HEK293 (cell line): ENCODE measurements around the gene SPOCK1.

Source experiments
- CTCF ChIA-PET: fragments of 350-600 bp; formaldehyde crosslinking; extraction: SDS; loops from one replicate; lab custom pipeline; 2021; ENCODE audit warnings: antibody characterized with exemption; lab: Yijun Ruan, JAX
- POLR2A ChIA-PET: fragments of 300-600 bp; formaldehyde crosslinking; extraction: SDS; loops from one replicate; lab custom pipeline; 2020; ENCODE audit warnings: antibody characterized with exemption, inconsistent platforms; lab: Yijun Ruan, JAX
- H3K27ac ChIP-seq: fragments of 200-500 bp; sonication (Bioruptor generic); 2 replicates; pipeline ENCODE4 v1.5.1; 2014; ENCODE audit warnings: low read depth, low read length, control low read depth, inconsistent platforms; ENCODE audit errors: extremely low read depth
- H3K36me3 ChIP-seq, 2 experiments: fragments of 200-500 bp in 1 of 2; sonication (Bioruptor generic) in 1 of 2; 1 replicate in 1 of 2; 2 replicates in 1 of 2; pipeline ENCODE4 v1.5.1; 2014 to 2017; ENCODE audit warnings: inconsistent platforms in 2 of 2, low read length in 2 of 2; ENCODE audit not compliant: control insufficient read depth in 2 of 2, insufficient read depth in 1 of 2
- H3K4me1 ChIP-seq: fragments of 200-500 bp; sonication (Bioruptor generic); 2 replicates; pipeline ENCODE4 v1.5.1; 2014; ENCODE audit warnings: mild to moderate bottlenecking, low read length, inconsistent platforms; ENCODE audit not compliant: control insufficient read depth, insufficient read depth
- H3K4me3 ChIP-seq: 2 replicates; pipeline ENCODE4 v1.5.1; 2011; ENCODE audit warnings: low read depth, mild to moderate bottlenecking, control low read depth, low read length, moderate library complexity
- H3K9me3 ChIP-seq: fragments of 200-500 bp; sonication (Bioruptor generic); 2 replicates; pipeline ENCODE4 v1.5.1; 2014; ENCODE audit warnings: low read depth, low read length, inconsistent platforms; ENCODE audit not compliant: control insufficient read depth, insufficient read depth
- ATF2 ChIP-seq: fragments of 450-650 bp; formaldehyde crosslinking; IDR thresholded peaks from 2 replicates; pipeline ENCODE4 v1.5.1; 2016; ENCODE audit warnings: missing biosample characterization, missing genetic modification characterization, low read depth
- GLIS2 ChIP-seq: fragments of 450-650 bp; formaldehyde crosslinking; IDR thresholded peaks from 2 replicates; pipeline ENCODE4 v1.5.1; 2016; ENCODE audit warnings: missing biosample characterization, missing genetic modification characterization
- KLF10 ChIP-seq: fragments of 450-650 bp; IDR thresholded peaks from 2 replicates; pipeline ENCODE4 v1.5.1; 2018; ENCODE audit warnings: missing biosample characterization, mild to moderate bottlenecking, missing genetic modification characterization
- MEIS1 ChIP-seq: sonication (generic); formaldehyde crosslinking; IDR thresholded peaks from 2 replicates; pipeline ENCODE4 v1.8.1; 2022; ENCODE audit warnings: missing genetic modification reagents, mild to moderate bottlenecking, borderline replicate concordance
- OVOL3 ChIP-seq: fragments of 450-650 bp; formaldehyde crosslinking; IDR thresholded peaks from 2 replicates; pipeline ENCODE4 v1.5.1; 2016; ENCODE audit warnings: missing biosample characterization, missing genetic modification characterization
- SP2 ChIP-seq: fragments of 450-650 bp; formaldehyde crosslinking; IDR thresholded peaks from 2 replicates; pipeline ENCODE4 v1.5.1; 2016; ENCODE audit warnings: missing biosample characterization, missing genetic modification characterization
- YY1 ChIP-seq: fragments of 450-650 bp; formaldehyde crosslinking; IDR thresholded peaks from 2 replicates; pipeline ENCODE4 v1.5.1; 2018; ENCODE audit warnings: missing biosample characterization, missing genetic modification characterization
- ZBTB1 ChIP-seq: fragments of 450-650 bp; formaldehyde crosslinking; IDR thresholded peaks from 2 replicates; pipeline ENCODE4 v1.5.1; 2016; ENCODE audit warnings: missing biosample characterization, missing genetic modification characterization
- ZBTB48 ChIP-seq: fragments of 450-650 bp; formaldehyde crosslinking; IDR thresholded peaks from 2 replicates; pipeline ENCODE4 v1.5.1; 2016; ENCODE audit warnings: missing biosample characterization, missing genetic modification characterization
- ZFP41 ChIP-seq: fragments of 450-650 bp; formaldehyde crosslinking; IDR thresholded peaks from 2 replicates; pipeline ENCODE4 v1.5.1; 2016; ENCODE audit warnings: missing biosample characterization, missing genetic modification characterization, borderline replicate concordance
- ZNF10 ChIP-seq: fragments of 450-650 bp; formaldehyde crosslinking; IDR thresholded peaks from 2 replicates; pipeline ENCODE4 v1.5.1; 2017; ENCODE audit warnings: missing biosample characterization, missing genetic modification characterization
- ZNF121 ChIP-seq: fragments of 450-650 bp; formaldehyde crosslinking; IDR thresholded peaks from 2 replicates; pipeline ENCODE4 v1.5.1; 2016; ENCODE audit warnings: missing biosample characterization, missing genetic modification characterization
- ZNF133 ChIP-seq: fragments of 450-650 bp; formaldehyde crosslinking; IDR thresholded peaks from 2 replicates; pipeline ENCODE4 v1.5.1; 2016; ENCODE audit warnings: missing biosample characterization, missing genetic modification characterization
- ZNF157 ChIP-seq: fragments of 450-650 bp; formaldehyde crosslinking; IDR thresholded peaks from 2 replicates; pipeline ENCODE4 v1.5.1; 2016; ENCODE audit warnings: missing biosample characterization, missing genetic modification characterization
- ZNF175 ChIP-seq: fragments of 450-650 bp; formaldehyde crosslinking; IDR thresholded peaks from 2 replicates; pipeline ENCODE4 v1.5.1; 2016; ENCODE audit warnings: missing biosample characterization, missing genetic modification characterization
- ZNF510 ChIP-seq: fragments of 450-650 bp; formaldehyde crosslinking; IDR thresholded peaks from 2 replicates; pipeline ENCODE4 v1.5.1; 2018; ENCODE audit warnings: mild to moderate bottlenecking, missing genetic modification characterization, missing biosample characterization; ENCODE audit not compliant: insufficient replicate concordance
- ZNF521 ChIP-seq: fragments of 450-650 bp; formaldehyde crosslinking; IDR thresholded peaks from 2 replicates; pipeline ENCODE4 v1.5.1; 2017; ENCODE audit warnings: missing biosample characterization, mild to moderate bottlenecking, missing genetic modification characterization
- ZNF530 ChIP-seq: fragments of 450-650 bp; formaldehyde crosslinking; IDR thresholded peaks from 2 replicates; pipeline ENCODE4 v1.5.1; 2016; ENCODE audit warnings: low read depth, missing biosample characterization, missing genetic modification characterization
- ZNF555 ChIP-seq: fragments of 450-650 bp; formaldehyde crosslinking; conservative IDR thresholded peaks from 2 replicates; pipeline ENCODE4 v1.5.1; 2017; ENCODE audit warnings: missing biosample characterization, mild to moderate bottlenecking, missing genetic modification characterization, inconsistent platforms
- ZNF558 ChIP-seq: fragments of 450-650 bp; formaldehyde crosslinking; IDR thresholded peaks from 2 replicates; pipeline ENCODE4 v1.5.1; 2016; ENCODE audit warnings: missing biosample characterization, missing genetic modification characterization
- ZNF580 ChIP-seq: fragments of 450-650 bp; formaldehyde crosslinking; IDR thresholded peaks from 2 replicates; pipeline ENCODE4 v1.5.1; 2016; ENCODE audit warnings: missing biosample characterization, missing genetic modification characterization
- ZNF621 ChIP-seq: fragments of 450-650 bp; formaldehyde crosslinking; IDR thresholded peaks from 2 replicates; pipeline ENCODE4 v1.5.1; 2017; ENCODE audit warnings: missing biosample characterization, missing genetic modification characterization
- ZNF623 ChIP-seq: fragments of 450-650 bp; formaldehyde crosslinking; IDR thresholded peaks from 2 replicates; pipeline ENCODE4 v1.5.1; 2016; ENCODE audit warnings: missing biosample characterization, missing genetic modification characterization
- ZNF629 ChIP-seq: fragments of 450-650 bp; formaldehyde crosslinking; IDR thresholded peaks from 2 replicates; pipeline ENCODE4 v1.5.1; 2017; ENCODE audit warnings: missing biosample characterization, missing genetic modification characterization
- ZNF747 ChIP-seq: fragments of 450-650 bp; formaldehyde crosslinking; IDR thresholded peaks from 2 replicates; pipeline ENCODE4 v1.5.1; 2016; ENCODE audit warnings: missing biosample characterization, missing genetic modification characterization
- ZNF768 ChIP-seq: fragments of 450-650 bp; formaldehyde crosslinking; IDR thresholded peaks from 2 replicates; pipeline ENCODE4 v1.5.1; 2018; ENCODE audit warnings: missing biosample characterization, mild to moderate bottlenecking, missing genetic modification characterization
- ZNF830 ChIP-seq: fragments of 450-650 bp; IDR thresholded peaks from 2 replicates; pipeline ENCODE4 v1.5.0; 2018; ENCODE audit warnings: missing biosample characterization, missing genetic modification characterization, low read depth, mild to moderate bottlenecking, moderate library complexity
- ZSCAN16 ChIP-seq: fragments of 450-650 bp; formaldehyde crosslinking; IDR thresholded peaks from 2 replicates; pipeline ENCODE4 v1.5.1; 2016; ENCODE audit warnings: missing biosample characterization, missing genetic modification characterization
- TF ChIP-seq, protein P1 (sequence below): fragments of 450-650 bp; formaldehyde crosslinking; conservative IDR thresholded peaks from 2 replicates; pipeline ENCODE4 v1.5.1; 2016; ENCODE audit warnings: low read depth, missing biosample characterization, missing genetic modification characterization
- TF ChIP-seq, protein P2 (sequence below): sonication (generic); formaldehyde crosslinking; IDR thresholded peaks from 2 replicates; pipeline ENCODE4 v1.8.1; 2022; ENCODE audit warnings: mild to moderate bottlenecking, moderate library complexity, missing genetic modification reagents

SPOCK1 gene

GRCh38 chr5:137015540-137016116 lies 483.5 kb downstream of the SPOCK1 start:
- Histone ChIP-seq H3K4me1 (no peaks in the 10 kb centered on the region), H3K27ac (no peak overlapping the region), H3K9me3 (no peaks in the 10 kb centered on the region), H3K4me3 (no peak overlapping the region), H3K36me3 (no peaks in the 10 kb centered on the region)
- CTCF ChIA-PET: interaction anchor here (1.0 kb wide), 1 partner anchor 36 kb away, joined by 3 read pairs; no protein-coding TSS in a partner anchor
- POLR2A ChIA-PET: no interaction called here
- TF ChIP-seq ZNF768 (tag by site-specific recombination): no peak
- no peak for TF ChIP-seq ZNF10 (tag by site-specific recombination)
- TF ChIP-seq KLF10: no peak
- TF ChIP-seq ZNF580 (tag by site-specific recombination): no peak
- TF ChIP-seq ZNF157 (tag by site-specific recombination): no peak
- TF ChIP-seq, protein P1, sequence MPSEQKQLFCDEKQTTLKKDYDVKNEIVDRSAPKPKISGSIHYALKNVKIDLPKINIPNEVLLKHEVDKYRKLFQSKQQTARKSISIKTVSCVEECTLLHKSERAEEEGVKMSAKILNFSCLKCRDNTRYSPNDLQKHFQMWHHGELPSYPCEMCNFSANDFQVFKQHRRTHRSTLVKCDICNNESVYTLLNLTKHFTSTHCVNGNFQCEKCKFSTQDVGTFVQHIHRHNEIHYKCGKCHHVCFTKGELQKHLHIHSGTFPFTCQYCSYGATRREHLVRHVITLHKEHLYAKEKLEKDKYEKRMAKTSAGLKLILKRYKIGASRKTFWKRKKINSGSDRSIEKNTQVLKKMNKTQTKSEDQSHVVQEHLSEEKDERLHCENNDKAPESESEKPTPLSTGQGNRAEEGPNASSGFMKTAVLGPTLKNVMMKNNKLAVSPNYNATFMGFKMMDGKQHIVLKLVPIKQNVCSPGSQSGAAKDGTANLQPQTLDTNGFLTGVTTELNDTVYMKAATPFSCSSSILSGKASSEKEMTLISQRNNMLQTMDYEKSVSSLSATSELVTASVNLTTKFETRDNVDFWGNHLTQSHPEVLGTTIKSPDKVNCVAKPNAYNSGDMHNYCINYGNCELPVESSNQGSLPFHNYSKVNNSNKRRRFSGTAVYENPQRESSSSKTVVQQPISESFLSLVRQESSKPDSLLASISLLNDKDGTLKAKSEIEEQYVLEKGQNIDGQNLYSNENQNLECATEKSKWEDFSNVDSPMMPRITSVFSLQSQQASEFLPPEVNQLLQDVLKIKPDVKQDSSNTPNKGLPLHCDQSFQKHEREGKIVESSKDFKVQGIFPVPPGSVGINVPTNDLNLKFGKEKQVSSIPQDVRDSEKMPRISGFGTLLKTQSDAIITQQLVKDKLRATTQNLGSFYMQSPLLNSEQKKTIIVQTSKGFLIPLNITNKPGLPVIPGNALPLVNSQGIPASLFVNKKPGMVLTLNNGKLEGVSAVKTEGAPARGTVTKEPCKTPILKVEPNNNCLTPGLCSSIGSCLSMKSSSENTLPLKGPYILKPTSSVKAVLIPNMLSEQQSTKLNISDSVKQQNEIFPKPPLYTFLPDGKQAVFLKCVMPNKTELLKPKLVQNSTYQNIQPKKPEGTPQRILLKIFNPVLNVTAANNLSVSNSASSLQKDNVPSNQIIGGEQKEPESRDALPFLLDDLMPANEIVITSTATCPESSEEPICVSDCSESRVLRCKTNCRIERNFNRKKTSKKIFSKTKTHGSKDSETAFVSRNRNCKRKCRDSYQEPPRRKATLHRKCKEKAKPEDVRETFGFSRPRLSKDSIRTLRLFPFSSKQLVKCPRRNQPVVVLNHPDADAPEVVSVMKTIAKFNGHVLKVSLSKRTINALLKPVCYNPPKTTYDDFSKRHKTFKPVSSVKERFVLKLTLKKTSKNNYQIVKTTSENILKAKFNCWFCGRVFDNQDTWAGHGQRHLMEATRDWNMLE: no peak
- TF ChIP-seq ZNF629 (tag by site-specific recombination): no peak
- TF ChIP-seq OVOL3 (tag by site-specific recombination): no peak
- no peak for TF ChIP-seq SP2
- TF ChIP-seq, protein P2, sequence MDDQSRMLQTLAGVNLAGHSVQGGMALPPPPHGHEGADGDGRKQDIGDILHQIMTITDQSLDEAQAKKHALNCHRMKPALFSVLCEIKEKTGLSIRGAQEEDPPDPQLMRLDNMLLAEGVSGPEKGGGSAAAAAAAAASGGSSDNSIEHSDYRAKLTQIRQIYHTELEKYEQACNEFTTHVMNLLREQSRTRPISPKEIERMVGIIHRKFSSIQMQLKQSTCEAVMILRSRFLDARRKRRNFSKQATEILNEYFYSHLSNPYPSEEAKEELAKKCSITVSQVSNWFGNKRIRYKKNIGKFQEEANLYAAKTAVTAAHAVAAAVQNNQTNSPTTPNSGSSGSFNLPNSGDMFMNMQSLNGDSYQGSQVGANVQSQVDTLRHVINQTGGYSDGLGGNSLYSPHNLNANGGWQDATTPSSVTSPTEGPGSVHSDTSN (CRISPR knock-in tag): no peak
- no peak for TF ChIP-seq ZNF175 (tag by site-specific recombination)
- no peak for TF ChIP-seq ZNF510 (tag by site-specific recombination)
- no peak for TF ChIP-seq GLIS2 (tag by site-specific recombination)
- no peak for TF ChIP-seq ZNF555 (tag by site-specific recombination)
- no peak for TF ChIP-seq ZSCAN16 (tag by site-specific recombination)
- no peak for TF ChIP-seq ZNF830
- no peak for TF ChIP-seq ZNF558 (tag by site-specific recombination)
- TF ChIP-seq YY1: no peak
- TF ChIP-seq ZNF521: no peak
- TF ChIP-seq ZBTB1 (tag by site-specific recombination): no peak
- TF ChIP-seq, all 188 proteins: peak for 0

DNA sequence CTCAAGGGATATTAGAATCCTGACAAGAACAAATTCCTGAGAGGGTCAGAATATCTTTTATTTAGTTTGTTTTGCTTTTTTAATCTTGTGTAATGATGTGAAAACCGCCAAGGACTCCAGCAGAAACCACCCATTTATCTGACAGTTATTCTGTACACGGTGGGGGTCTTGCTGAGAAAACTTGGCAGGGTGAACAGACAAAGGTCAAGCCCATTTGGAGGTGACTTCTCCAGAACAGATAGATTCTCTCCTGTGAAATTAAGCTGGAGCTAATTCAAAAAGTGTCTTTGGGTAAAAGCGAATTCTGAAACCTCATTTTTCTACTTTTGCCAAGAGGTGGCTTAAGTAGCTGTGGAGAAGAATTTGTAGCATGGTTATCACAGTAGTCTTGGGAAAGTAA lies 484.4 kb downstream of the SPOCK1 start:
- H3K27ac ChIP-seq: no peak overlapping the region
- H3K4me3 ChIP-seq: no peak overlapping the region
- H3K36me3 ChIP-seq: no peaks in the 10 kb centered on the region
- CTCF ChIA-PET: no interaction called here
- no peaks in the 10 kb centered on the region for H3K9me3 ChIP-seq
- H3K4me1 ChIP-seq: no peaks in the 10 kb centered on the region
- POLR2A ChIA-PET: no interaction called here
- TF ChIP-seq ZNF623 (tag by site-specific recombination): no peak
- no peak for TF ChIP-seq ZFP41 (tag by site-specific recombination)
- TF ChIP-seq MEIS1 (CRISPR knock-in tag): no peak
- no peak for TF ChIP-seq ZNF121
- no peak for TF ChIP-seq ZNF133
- TF ChIP-seq ZNF530 (tag by site-specific recombination): no peak
- no peak for TF ChIP-seq ZBTB48 (tag by site-specific recombination)
- no peak for TF ChIP-seq ATF2 (tag by site-specific recombination)
- TF ChIP-seq ZNF747: no peak
- TF ChIP-seq ZNF621 (tag by site-specific recombination): no peak
